HCEC 1CT (cell line): ENCODE data around the gene SZT2.

Experiments used
- DNase-seq: peaks from one replicate; pipeline ENCODE4 v3.0.0-alpha.2; 2017

SZT2 gene

DNA sequence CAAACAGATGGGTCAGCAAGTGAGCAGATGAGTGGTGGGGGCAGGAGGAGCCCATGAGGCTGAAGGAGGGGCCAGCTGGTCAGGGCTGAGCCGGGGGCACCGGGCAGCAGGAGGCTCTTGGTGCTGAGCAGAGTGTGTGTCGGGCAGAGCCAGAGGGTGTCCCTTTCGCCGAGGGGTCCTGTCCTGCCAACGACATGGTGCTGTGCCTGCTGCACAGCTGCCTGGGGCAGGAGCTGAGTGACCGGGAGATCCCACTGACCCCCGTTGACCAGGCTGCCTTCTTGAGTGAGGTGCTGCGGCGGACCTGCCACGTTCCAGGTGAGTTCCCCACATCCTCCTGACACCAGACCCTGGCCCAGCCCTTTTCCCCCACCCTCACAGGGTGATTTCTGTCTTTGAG is 36.5 kb downstream of the SZT2 start:
- no peak for DNase-seq

DNA sequence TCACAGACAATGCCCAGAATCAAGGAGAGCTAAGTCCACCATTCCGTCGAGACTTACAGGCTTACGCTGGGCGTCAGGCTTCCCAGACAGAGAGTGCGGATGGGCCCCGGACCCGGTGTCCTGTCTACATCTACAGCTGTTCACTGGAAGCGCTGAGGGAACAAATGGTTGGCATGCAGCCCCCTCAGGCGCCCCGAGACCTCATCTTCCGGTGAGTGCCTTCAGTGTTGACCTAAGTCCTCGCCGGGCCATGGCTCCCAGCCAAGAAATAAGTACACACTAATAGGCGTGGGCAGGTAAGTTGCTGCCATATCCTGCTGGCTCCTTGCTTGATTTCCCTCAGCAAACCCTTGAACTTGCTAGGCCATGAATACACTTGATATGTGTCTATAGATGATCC is 37.8 kb downstream of the SZT2 start:
- DNase-seq: no peak

DNA sequence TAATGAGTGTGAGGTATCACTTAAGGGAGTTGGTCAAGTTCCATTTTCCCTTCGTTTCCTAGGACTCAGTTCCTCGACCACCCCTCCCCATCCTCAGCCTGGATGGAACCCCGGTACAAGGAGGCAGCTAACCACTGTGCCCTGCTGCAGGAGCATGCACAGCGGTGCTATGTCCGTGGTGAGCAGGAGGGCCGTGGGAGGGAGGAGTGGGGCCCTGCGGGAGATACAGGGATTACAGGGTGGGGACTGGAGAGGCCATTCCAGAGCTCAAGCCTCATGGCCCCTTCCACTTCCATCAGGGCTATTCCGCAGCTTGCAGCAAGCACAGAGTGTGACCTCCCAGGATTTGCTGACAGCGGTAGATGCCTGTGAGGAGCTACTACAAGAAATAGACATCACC is 38.2 kb downstream of the SZT2 start:
- DNase-seq: no peak

DNA sequence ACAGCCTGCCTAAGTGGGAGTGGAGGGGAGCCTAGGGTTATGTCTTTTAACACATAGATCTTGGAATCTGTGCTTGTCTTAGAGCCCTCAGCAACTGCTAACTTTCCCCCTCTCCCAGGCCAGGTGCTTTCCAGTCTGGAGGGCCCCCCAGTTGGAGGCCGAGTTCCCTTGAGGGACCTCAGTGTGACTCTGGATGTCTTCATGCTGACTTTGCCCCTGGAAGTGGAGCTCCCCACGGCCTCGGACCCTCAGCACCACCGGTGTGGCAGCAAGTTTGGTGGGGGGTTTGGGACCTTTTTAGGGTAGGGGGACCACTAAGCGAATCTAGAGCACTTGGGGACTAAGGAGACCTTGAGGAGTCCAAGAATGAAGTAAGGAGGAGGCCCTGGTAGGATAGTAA is 41.1 kb downstream of the SZT2 start:
- no peak for DNase-seq

DNA sequence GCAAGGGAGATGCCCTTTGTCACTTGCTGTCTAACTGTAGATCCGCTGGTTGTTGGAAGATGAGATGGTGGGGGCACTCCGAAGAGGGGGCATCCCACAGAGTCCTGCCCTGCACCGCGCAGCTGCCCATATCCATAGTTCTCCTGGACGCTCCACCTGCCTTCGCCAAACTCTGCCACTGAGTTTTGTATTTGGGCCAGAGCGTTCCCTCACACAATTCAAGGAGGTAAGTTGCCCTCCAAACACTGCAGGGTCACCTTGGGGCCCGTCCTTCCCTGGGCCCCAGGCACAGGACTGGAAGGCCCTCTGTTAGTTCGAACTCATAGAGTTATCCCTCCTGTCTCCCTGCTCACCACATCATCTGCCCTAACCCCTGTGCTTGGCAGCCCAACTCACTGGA is 42.0 kb downstream of the SZT2 start:
- DNase-seq: no peak

DNA sequence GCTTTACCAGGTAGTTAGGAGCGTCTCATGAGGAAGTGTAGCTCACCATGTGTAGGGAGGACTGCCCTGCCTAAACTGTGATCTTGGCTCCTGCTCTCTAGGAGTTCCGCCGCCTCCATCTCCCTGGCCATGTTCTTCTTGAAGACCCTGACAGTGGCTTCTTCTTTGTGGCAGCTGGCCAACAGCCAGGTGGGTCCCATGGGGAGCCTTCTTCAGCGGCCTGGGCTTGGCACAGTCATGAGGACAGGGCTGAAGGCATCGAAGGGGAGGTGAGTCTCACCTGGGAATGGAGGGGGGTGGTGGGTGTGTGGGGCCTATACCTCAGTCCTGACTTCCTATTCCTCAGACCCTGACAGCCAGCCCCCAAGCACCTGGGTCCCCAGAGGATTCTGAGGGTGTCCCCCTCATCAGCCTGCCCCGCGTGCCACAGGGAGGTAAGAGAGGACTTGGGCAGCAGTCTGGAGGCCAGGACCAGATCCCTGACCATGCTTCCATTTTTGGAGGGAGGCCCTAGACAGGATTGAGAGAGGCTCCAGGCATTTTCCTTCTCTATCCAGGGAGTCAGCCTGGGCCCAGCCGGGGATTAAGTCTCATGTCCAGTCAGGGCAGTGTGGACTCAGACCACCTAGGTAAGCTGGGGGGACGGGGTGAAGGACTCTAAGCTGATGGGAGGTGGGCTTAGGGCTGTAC is 42.6 kb downstream of the SZT2 start:
- DNase-seq: no peak

DNA sequence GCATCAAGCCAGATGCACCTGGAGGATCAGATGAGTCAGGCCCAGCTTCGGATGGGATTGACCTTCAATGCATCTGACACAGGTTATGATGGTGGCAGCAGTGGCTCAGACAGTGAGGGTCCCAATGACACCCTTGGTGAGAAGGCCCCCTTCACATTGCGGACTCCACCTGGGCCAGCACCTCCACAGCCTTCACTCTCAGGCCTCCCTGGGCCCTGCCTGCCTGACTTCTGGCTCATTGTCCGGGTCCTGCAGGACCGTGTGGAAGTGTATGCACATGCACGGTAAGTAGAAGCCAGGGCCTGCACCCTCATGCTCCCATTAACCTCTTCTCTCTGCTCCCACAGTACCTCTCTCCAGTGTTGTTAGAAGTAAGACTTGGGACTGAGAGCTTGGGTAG is 43.2 kb downstream of the SZT2 start:
- DNase-seq: no peak

DNA sequence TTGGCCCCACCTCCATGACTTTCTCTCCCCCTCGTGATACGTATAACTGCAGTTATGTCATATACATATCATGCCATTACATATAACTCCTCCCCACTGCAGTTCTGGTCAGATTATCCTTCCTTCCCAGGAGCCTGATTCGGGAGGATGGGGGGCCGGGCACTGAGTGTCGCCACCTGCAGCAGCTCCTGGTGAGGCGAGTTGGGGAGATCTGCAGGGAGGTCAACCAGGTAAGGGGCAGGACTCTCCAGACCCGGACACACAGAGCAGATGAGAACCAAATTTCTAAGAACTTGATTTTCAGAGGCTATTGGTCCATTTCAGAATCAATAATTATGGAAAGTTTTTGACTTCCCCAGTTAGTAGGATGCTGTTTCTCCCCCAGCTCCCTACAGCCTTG is 44.6 kb downstream of the SZT2 start:
- DNase-seq: no peak

DNA sequence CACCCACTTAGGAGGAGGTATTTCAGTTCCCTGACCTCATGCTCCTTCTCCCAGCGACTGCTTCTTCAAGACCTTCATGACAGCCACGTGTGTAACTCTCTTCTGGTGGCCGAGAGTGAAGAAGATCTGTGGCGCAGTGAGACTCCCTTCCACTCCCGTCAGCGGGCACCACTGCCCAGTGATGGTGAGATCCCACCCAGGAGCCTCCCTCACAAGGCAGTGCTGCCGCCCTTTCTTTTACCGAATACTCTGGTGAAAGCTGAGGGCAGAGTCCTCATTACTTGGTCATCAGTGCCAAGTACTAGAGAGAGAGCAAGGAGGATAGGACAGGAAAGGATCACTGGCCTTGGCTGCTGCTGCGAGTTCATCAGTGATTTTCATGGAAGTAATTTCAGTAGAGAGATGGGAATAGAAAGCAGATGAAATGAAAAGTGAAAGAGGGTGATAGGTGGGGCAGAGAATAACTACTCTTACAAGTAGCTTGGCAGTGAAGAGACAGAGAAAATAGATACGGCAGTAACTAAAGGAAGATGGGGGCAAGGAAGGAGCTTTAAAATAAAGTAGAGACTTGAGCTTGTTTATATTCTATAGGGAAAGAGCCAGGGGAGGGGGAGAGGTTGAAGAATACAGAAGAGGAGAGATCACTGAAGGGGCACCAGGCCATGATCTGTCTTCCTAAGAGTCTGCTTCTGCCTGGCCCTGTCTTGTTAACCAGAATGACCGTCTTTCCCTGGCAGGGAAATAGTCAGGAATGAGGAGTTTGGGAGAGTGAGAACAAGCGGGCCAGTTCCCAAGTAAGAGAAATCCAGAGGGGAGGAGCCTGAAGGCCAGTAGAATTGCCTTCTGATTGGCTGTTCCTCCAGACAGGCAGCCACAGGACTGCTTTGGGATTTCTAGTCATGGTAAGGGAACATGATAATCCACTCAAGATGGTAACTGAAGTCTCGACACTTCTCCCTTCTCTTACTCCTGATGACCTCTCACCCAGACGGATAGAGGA is 45.7 kb downstream of the SZT2 start:
- DNase-seq: no peak

DNA sequence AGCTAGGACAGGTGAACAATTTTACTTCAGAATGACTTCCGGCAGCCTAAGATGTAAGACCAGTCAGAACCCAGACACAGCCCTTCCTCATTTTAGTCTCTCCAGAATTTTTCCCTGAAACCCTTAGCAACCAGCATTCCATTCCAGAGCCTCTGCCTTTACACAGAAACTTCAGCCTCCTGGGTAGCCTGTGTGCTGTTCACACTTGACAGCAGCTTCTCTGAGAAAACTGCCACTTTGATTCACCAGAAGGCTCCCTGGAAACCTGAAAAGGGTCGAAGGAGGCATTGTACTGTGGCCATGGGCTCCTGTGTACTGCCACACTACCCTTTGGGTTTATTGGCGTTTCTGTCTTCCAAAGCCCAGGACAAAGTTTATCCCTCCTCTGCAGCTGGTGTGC is 46.7 kb downstream of the SZT2 start:
- no peak for DNase-seq

DNA sequence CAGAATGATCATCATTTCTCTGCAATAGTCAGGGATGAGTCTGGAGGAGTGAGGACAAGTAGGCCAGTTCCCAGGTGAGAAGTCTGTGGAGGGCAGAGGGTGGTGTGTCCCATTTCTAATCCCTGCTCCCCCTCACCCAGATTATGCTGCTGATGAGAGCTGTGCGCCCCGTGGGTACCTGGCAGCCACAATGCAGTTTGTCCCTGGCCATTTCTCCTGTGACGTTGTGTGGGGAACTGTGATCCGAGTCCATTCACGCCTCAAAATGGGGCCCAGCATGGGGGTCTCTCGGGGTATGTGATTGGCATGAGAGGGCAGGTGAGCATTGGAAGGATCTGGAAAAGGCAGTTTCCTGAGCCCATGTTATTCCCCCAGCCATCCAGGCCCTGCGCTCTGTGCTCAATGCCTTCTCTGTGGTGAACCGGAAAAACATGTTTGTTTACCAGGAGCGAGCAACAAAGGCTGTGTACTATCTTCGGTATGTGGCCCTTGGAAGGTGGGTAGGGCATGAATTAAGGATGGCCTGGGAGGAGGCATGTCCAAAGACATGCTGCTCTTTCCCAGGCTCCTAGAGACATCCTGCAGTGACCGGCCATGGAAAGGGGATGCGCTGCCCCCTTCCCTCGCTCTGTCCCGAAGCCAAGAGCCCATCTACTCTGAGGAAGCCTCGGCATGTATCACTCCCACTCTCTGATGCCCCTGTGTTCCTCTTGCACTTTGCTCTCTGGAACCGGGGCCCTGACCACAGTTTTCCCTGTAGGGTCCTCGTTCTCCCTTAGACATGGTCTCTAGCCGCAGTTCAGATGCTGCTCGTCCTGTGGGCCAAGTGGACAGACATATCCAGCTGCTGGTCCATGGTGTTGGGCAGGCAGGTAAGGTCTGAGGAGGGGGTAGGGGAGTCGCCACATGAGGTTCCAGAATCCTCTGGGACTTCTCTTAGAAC is 47.6 kb downstream of the SZT2 start:
- DNase-seq: no peak

DNA sequence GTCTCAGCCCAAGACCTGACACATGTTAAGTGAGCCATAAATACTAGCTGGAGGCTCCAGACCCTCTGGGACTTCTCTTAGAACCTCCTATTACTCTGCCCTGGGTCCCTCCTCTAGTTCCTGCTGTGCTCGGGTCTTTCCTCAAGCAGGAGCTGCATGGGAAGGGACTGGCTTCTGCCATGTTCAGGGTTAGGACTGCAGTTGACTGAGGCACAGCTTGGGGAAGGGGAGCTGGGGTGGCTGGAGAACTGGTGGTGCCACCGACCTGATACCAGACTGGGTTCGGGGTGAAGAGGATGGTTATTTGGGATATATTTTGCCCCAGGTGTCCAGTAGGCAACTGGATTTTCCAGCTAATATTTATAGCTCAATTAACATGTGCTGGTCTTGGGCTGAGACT is 48.3 kb downstream of the SZT2 start:
- DNase-seq: no peak

DNA sequence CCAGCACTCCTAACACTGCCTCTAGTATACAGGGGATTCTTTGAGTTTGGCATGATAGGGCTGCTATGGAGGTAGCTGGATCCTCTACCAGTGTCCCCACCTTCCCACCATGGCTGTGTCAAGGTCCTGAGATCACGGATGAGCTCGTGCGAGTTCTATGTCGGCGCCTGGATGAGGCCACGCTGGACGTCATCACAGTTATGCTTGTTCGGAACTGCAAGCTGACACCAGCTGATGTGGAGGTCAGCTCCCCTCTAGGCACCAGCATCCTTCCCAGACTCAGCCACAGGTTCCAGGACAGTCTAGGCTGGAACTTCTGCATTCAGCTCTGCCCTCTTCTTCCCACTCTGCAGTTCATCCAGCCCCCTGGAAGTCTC is 48.9 kb downstream of the SZT2 start:
- no peak for DNase-seq

DNA sequence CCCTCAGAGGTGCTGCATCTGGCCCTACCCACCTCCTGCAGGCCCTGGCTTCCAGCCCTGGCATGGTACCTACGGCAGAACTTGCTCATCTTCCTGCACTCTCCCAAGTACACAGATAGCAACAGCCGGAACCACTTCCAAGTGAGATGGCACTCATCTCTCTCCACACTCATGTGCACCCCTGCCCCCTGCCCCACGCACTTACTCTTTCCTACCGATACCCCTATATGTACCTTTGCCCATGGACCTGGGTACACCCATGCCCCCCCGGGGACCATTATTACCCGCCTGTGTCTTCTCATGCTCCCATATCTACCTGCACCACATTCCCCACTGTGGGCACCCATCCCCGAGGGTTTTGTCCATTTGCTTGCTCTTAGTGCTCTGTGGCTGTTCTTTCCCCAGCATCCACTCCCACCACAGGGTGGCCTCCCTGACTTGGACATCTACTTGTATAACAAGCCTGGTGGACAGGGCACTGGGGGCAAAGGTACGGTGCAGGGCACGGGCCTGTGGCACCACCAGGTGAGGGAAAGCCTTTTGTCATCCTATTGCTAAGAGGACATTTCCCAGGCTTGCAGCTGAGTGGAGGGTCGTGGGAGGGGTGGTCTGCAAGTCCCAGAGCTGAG is 49.4 kb downstream of the SZT2 start:
- no peak for DNase-seq

DNA sequence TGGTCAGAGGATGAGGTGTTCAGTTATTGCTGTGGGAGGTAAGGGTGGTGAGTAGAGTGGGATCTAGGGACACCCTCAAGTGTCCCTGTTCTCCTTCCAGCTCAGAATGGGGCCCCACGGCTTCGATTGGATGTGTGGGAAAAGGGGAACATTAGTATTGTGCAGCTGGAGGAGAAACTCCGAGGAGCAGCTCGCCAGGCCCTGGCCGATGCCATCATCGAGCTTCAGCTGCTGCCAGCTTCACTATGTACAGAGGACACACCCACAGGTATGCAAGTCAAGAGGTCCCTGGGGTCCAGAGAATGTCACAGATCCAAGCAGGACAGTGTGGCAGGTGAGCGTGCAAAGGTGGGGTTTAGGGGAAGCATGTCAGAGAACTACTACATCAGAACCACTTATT is 50.1 kb downstream of the SZT2 start:
- DNase-seq: no peak

DNA sequence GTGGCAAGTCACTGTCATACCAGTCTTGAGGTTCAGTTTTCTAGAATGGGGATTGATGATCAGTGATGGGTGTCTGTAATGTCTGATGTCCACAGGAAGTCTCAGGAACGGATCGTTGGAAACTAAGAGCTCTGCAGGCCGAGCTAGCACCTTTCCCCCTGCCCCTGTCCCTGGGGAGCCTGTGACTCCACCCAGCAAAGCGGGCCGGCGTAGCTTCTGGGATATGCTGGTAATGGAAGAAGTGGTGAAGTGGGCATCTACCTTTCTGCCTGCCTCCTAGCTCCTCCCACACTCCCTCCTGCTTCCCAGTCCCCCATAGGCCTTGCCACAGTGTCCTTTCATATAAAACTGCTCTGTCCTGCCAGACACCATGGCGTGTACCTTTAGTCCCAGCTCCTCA is 50.7 kb downstream of the SZT2 start:
- no peak for DNase-seq

DNA sequence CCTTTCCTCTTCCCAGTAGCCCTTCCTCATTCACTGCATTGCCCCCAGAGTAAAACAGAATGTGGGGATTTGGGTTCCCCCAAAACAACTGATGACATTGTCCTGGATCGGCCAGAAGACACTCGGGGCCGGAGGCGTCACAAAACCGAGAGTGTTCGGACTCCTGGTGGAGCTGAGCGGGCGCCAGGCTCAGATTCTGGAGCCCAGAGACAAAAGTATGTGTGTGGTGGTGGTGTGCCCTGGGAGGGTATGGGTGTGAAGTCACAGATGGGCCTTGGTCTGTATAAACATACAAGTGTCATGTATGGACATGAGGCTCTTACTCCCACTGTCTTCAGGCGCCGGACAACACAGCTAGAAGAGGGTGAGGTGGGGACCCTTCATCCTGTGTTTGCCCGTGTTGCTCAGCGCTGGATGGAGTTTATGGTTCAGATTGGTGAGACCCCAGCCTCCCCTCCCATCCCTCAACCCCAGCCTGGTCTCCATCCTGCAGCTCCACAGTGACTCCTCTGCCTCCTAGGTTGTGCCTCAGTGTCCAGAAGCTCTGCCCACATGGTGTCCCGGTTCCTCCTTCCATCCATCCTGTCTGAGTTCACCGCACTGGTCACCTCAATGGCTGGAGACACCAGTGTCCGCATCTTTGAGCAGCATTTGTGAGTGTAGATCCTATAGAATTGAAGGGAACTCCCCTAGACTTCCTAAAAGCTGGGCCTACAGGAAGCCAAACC is 51.6 kb downstream of the SZT2 start:
- DNase-seq: no peak

DNA sequence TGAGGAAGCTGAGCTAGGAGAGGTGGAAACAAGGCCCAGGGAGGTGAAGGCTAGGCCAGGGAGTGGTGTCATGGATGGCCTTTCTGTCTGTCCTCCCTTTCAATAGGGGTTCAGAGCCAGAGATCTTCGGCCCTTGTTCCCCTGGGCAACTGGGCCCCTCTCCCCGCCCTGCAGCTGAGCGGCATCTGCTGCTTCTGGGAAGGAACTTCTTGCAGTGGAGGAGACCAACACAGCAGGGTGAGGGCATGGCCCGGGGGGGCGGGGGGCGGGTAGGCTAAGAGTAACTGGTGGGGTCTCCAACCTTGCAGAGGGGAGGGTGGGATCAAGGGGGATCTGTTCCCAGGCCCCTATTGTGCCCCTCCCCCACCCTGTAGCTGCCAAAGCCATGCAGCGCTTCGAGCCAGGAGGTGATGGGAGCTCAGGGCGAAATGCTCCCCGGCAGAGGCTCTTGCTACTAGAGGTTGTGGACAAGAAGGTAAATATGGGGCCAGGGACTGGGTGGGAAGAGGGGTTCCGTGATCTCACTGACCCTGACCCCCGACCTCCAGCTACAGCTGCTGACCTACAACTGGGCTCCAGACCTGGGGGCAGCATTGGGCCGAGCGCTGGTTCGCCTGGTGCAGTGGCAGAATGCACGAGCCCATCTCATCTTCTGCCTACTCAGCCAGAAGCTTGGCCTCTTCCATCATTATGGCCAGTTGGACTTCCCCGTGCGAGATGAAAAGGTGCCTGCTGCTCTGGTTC is 52.4 kb downstream of the SZT2 start:
- DNase-seq: no peak

DNA sequence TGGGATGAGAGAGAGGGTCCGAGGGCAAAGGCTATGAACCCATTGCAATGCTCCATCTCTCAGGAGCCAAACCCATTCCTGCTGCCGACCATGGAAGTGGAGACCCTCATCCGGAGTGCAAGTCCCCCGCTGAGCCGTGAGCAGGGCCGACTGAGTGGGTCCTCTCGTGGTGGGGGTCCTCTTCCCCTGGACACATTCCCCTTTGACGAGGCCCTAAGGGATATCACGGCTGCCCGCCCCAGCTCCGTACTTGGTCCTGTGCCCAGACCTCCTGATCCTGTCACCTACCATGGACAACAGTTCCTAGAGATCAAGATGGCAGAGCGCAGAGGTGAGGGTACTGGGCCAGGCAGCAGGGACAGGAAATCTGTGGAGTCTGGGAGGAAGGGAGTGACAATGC is 53.1 kb downstream of the SZT2 start:
- DNase-seq: no peak

DNA sequence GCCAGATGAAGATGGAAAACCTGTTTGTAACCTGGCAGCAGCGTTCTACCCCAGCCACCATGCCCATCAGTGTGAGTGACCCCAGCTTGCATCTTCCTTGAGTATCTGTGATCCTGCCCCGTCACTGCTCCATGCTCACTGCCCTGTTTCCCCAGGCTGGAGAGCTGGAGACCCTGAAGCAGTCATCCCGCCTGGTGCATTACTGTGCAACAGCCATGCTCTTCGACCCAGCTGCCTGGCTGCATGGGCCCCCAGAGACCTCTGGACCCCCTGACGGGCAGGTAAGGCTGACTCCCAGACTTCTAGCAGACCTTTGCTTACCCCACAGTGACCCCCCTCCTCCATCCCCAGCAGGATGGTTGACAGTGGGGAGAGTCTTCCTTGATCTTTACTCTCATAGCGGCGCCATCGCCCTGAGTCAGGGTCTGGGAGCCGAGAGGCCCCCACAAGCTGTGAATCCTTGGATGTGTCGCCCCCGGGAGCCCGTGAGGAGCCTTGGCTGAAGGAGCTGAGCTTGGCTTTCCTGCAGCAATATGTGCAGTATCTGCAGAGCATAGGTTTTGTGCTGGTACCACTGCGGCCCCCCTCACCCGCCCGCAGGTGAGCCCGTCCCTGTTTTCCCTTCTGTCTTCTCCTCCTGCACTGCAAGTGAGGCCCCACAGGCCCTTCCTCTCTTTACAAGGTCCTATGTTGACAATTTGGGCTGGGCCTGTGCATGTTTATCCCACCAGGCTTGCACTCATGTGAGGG is 53.7 kb downstream of the SZT2 start:
- DNase-seq: no peak
